SK-MEL-5 (cell line): ENCODE data around the gene NCOA7. TPM values are rescaled to one million over a fixed set of nuclear protein-coding genes. Genes with fewer than 3 reads are reported as not detected.
A peak's percentile ranks its signal among the peaks of the same experiment; 100 is the strongest.
"Not testable (repeated sequence)": the region's sequence is repeated elsewhere in the genome, so short reads cannot be mapped to it uniquely, and the experiment has no call there.

Source experiments
- DNase-seq: peaks from one replicate; pipeline ENCODE4 v3.0.0-alpha.2; 2016; ENCODE audit warnings: low read depth, low spot score
- in situ Hi-C: cut with HindIII; loops from 2 replicates; pipeline ENCODE4 v1.10.0; 2016; ENCODE audit warnings: low sequenced_read_pairs, high pct_unique_total_duplicates, low pct_unique_long_range_greater_than_20kb
- total RNA-seq: library from RNA; depleted of rRNA; stranded (reverse); fragments of >200 nt; shearing (Covaris generic); gene quantifications from 2 replicates; pipeline ENCODE4 v1.2.3, GENCODE V29; 2014

The NCOA7 gene
- total RNA-seq, 1 experiment from 2014 or later: 23.7 TPM

DNA sequence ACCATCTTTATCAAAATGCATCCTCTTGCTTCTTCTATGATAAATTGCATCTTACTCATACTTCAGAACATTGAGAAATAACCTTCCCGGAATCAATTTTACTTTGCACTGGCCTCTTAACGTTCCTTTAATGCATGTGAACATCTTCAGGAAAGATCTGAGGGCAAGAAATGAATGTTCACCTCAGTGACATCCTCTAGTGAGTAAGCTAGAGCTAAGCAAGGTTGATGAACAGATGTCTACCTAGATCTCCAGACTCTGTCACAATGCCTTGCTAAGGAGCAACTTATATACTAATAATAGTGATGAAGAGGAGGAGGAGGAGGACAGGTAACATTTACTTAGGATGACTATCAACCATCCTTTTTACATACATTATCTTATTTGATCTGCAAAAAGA, 149.0 kb downstream of the NCOA7 start:
- DNase-seq: no peak
- in situ Hi-C loops: no loop called here

DNA sequence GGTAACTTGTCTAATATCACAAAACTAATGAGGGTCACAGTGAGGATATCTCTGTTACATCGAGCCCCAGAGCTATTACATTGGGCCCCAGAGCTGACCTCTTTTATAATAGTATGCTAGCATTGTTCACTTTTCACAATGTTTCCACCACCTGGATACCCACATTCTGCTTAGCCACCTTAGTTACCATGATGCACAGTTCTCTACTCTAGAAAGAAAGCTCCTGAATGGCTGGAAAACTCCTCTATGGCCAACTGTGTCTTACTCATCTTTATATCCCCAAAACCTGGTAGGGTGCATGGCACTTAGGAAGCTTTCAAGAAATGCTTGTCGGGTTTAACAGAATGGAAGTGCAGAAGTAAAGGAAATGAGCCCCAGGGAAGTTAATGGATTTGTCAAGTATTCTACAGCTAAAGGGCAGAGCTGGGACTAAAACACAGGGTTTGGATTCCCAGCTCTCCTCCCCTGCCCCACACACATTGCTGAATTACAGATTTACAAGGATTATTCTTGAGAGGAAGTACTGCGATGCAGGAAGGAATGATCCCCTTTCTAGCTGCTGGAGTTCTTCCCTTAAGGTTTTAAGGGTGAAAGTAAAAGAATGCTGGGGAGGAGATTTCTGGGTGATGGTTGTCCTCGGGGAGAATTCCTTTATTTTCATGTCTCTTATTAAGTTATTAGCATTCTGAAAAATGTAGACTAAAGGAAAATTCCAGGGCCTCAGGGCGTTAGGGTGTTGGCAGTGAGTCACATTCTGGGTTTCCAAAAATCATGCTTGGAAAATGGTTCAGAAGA, 149.7 kb downstream of the NCOA7 start:
- no peak for DNase-seq
- in situ Hi-C loops: no loop called here

GRCh38 chr6:125942672-125943527, 152.1 kb downstream of the NCOA7 start:
- DNase-seq: no peak
- in situ Hi-C loops: no loop called here

DNA sequence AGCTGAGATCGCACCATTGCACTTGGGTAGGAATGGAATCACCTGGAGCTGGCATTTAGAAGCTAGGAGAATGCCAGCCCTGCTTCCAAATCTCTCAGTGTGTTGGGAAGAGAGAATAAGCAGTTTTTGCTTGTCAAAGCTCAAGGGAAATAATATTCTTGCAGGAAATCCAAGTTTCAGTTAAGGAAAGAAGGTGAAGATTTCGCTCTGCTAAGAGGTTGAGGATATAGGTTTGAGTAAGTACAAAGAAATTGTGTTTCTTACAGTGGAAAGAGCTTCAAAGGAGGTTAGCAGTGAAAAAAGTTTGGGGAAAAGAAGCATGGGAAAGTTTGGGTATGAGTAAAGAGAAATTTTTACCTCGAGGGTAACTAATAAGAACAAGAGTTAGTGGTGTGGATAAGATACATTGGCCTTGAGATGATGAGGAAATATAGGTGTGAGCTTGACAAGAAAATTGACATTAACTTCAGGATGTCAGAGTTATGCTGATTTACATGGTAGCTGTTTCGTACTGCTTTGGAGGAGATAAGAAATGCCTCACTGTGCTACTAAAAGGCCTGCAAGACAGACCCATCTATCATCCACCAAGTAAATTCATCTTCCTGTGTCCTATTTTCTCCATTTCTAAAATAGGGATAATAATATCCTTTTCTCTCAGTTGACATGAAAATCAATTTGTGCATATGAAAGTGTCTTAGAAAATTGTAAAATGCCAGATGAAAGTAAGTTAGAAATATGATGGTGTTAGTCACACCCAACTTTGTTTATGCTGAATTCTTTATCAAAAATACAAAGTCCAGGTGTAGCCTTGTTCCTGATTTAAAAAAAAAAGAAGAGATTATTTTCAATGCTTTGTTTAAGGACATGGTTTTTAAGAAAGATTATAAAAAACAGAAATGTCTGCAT, 153.0 kb downstream of the NCOA7 start:
- in situ Hi-C loops: no loop called here
- DNase-seq: no peak

DNA sequence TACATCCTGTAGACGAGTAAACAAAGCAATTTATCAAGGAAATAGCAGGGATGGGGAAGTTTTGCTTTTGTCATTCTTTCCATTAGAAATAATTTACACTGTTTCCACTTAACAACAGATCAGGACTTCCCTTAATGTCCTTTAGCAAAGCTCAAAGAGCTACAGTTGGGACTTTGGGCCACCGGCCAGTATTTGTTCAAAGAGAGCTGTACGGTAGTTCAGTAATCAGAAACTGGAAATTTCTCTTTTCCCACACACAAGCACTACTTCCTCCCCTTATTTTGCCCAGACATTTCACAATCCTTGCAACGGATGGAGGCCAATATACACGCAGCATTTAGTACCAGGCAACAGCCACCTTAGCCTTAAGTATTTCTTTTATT, 153.7 kb downstream of the NCOA7 start:
- in situ Hi-C loops: no loop called here
- no peak for DNase-seq

- no peak for DNase-seq
- in situ Hi-C loops: no loop called here
These were observed 154.1 kb downstream of the NCOA7 start for GRCh38 chr6:125944896-125945295.

GRCh38 chr6:125945378-125946141, 154.8 kb downstream of the NCOA7 start:
- in situ Hi-C loops: no loop called here

DNA sequence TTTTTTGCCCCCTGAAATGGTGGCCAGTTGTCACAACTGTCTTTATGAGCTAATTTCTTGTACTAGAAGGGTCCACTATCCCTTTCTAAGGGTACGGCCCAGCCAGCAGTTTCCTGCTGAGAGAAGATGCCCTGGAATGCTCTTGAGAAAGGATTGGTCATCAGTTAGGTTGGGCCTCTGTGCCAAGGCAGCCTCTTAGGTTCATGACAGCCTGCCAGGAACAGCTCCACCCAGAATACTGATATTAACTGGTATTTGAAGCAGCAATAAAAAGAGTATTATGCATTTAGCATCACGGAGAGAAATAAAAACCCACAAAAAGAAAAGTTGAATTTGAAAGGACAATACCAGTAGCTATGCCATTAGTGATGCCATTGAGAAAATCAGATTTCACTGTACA, 156.9 kb downstream of the NCOA7 start:
- DNase-seq: no peak
- in situ Hi-C loops: no loop called here

More at GRCh38 chr6:125945378-125946141, 154.8 kb downstream of the NCOA7 start:
- DNase-seq: no peak

DNA sequence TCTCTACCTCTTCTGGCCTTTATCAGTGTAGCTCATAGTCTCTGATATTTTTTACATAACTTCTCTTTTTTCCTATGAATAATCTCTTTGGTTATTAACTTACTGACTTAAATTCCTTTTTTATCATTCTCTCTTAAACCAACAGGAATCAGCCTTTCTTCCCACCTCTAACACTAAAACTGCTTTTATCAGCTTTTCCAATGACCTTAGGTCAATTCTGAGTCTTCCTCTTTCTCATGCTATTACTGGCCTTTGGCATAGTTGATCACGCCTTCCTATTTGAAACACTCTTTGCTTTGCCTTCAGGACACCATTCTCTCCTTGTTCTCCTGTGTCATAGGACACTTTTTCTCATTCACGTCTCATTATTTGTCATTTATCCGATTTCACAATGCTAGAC, 157.7 kb downstream of the NCOA7 start:
- no peak for DNase-seq
- in situ Hi-C loops: no loop called here

GRCh38 chr6:125949069-125949468, 158.3 kb downstream of the NCOA7 start:
- no peak for DNase-seq
- in situ Hi-C loops: no loop called here

DNA sequence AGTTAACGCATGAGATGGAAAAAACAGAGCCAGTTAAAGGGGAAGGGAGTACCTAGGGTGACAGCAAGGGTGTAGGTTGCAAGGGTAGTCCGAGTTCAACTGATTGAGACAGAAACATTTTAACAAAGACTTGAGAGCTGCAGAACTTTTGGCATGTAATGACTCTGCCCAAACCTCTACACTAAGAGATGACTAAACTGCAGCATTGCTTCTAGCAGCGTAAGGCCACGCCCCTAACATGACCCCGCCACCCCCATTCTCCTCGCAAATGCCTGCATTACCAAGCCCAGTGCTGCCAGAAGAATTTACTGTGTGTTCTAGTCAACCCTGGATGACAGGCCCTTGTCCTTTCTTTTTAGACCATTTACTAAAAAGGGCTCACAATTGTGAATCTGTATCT, 159.5 kb downstream of the NCOA7 start:
- DNase-seq: no peak
- in situ Hi-C loops: no loop called here

DNA sequence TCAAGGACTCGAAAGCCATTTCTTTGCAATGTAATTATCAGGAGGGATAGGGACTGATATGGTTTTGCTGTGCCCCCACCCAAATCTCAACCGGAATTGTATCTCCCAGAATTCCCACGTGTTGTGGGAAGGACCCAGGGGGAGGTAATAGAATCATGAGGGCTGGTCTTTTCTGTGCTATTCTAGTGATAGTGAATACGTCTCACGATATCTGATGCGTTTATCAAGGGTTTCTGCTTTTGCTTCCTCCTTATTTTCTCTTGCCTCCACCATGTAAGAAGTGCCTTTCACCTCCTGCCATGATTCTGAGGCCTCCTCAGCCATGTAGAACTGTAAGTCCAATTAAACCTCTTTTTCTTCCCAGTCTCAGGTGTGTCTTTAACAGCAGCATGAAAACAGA, 160.0 kb downstream of the NCOA7 start:
- DNase-seq, in situ Hi-C loops: not testable (repeated sequence)

- DNase-seq: peak; percentile 15
- in situ Hi-C loops: no loop called here
These were observed 160.6 kb downstream of the NCOA7 start for GRCh38 chr6:125951323-125951722.

- in situ Hi-C loops: no loop called here
- peak; percentile 71 for DNase-seq
These were observed 162.2 kb downstream of the NCOA7 start for GRCh38 chr6:125952764-125953501.

DNA sequence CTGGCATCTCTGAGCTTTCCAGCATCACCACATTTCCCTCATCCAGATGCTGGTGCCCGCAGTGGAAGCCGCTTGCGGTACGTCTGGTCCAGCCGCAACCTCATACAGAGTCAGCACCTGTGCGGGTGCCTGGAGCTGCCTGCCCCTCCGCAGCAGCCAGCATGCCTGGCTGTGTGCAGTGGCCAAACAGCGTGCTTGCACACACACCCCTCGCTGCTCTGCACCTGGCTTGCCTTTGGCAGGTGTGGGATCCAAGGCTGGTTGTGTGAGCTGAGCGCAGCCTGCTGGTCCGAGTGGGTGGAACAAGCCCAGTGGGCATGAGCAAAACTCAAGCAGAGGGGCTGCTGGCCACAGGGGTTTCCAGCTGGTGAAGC, 162.7 kb downstream of the NCOA7 start:
- in situ Hi-C loops: no loop called here
- no peak for DNase-seq

GRCh38 chr6:125954735-125955339, 164.1 kb downstream of the NCOA7 start:
- in situ Hi-C loops: no loop called here

More at GRCh38 chr6:125954735-125955339, 164.1 kb downstream of the NCOA7 start:
- no peak for DNase-seq
